GM12878 (cell line): ENCODE results near the gene SYNPO.

Source experiments
- CTCF ChIP-seq, 3 experiments: IDR thresholded peaks in 2 of 3; conservative IDR thresholded peaks in 1 of 3; 2 replicates each; pipeline ENCODE4 v1.5.1; 2011; ENCODE audit warnings: low read depth in 3 of 3, low read length in 3 of 3, mild to moderate bottlenecking in 3 of 3, control low read depth in 2 of 3, moderate library complexity in 2 of 3, inconsistent platforms in 1 of 3, mixed read lengths in 1 of 3; ENCODE audit not compliant: control insufficient read depth in 2 of 3, insufficient read depth in 1 of 3; ENCODE audit errors: extremely low read depth in 1 of 3
- FOXM1 ChIP-seq: IDR thresholded peaks from 2 replicates; pipeline ENCODE4 v1.6.1; 2012; ENCODE audit warnings: low read depth, mild to moderate bottlenecking, inconsistent platforms, low read length, moderate library complexity
- MYC ChIP-seq: IDR thresholded peaks from 2 replicates; pipeline ENCODE4 v1.6.1; 2011; ENCODE audit warnings: mild to moderate bottlenecking, low read length, moderate library complexity, inconsistent platforms; ENCODE audit not compliant: insufficient read depth, insufficient replicate concordance, insufficient read length, severe bottlenecking
- TF ChIP-seq, protein P1 (sequence below): IDR thresholded peaks from 2 replicates; pipeline ENCODE4 v1.6.1; 2012; ENCODE audit warnings: low read length, inconsistent platforms

DNA sequence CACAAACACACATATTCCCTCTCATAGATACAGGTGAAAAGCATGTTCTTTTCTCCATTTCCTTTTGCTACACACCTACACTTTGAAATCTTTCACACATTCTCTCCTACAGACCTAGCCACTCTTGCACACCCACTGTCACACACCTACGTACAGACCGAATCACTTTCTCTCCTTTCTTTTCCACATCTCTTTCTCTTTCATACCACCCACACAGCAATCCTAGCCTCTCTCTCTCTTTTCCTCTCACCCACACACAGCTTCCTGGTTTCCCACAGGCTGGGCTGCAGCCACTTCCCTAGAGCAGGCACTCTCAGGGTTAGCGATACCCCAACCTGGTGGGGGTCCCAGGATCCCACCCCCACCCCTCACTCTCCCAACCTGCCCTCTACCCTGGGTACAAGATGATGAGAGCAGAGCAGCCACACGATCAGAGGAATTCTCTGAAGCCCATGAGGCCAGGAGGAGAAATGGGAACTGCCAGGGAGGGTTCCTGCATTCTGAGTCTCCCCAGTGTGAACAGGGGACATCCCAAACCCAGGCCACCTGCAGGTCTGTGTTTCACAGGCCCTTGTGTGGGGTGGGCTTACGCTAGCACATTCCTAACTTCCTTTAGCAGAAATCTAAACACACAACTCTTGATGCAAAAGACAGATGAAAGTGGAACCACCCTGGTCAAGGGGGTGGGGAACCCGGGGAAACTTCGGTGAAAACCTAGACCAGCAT, 17.1 kb upstream of the SYNPO start:
- TF ChIP-seq CTCF (IDR thresholded peaks at IDR 0.05 in 2 of 3, conservative IDR thresholded peaks at IDR 0.05 in 1 of 3; ENCODE audit: control insufficient read depth in 2 of 3, extremely low read depth in 1 of 3, insufficient read depth in 1 of 3, low read depth in 3 of 3, low read length in 3 of 3): no peak
- TF ChIP-seq MYC: no peak
- TF ChIP-seq FOXM1: no peak
- TF ChIP-seq, protein P1, sequence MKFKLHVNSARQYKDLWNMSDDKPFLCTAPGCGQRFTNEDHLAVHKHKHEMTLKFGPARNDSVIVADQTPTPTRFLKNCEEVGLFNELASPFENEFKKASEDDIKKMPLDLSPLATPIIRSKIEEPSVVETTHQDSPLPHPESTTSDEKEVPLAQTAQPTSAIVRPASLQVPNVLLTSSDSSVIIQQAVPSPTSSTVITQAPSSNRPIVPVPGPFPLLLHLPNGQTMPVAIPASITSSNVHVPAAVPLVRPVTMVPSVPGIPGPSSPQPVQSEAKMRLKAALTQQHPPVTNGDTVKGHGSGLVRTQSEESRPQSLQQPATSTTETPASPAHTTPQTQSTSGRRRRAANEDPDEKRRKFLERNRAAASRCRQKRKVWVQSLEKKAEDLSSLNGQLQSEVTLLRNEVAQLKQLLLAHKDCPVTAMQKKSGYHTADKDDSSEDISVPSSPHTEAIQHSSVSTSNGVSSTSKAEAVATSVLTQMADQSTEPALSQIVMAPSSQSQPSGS: 0 out of 2 replicates have a peak, but pooled peaks have one; percentile 29
